ENCODE results near the gene INVS. TPM values are rescaled to one million over a fixed set of nuclear protein-coding genes. Genes with fewer than 3 reads are reported as not detected.

INVS gene
- total and polyA plus RNA-seq, 2 donors (not counting 1 experiment from before 2014, with no cell fraction given) = 13.9 to 37.0 TPM

- ChIA-PET CTCF (no interaction called here), POLR2A (no interaction called here)
- Histone ChIP-seq H4K20me1 (ENCODE audit: control insufficient read depth, insufficient read depth, low read length, poor library complexity, severe bottlenecking) (no peaks in the 10 kb centered on the region), H3K9ac (ENCODE audit: low read length) (no peak overlapping the region), H3K79me2 (ENCODE audit: control insufficient read depth, insufficient read depth, low read length) (no peaks in the 10 kb centered on the region), H3K27me3 (replicated peaks in 1 of 4; ENCODE audit: control extremely low read depth in 1 of 4, control insufficient read depth in 3 of 4, insufficient read depth in 4 of 4, low read length in 3 of 4) (no peaks in the 10 kb centered on the region), H3K9me3 (ENCODE audit: control extremely low read depth in 1 of 3, control insufficient read depth in 2 of 3, insufficient read depth in 1 of 3, low read length in 2 of 3) (peaks cover 4 to 6% (median 6%) of the 10 kb centered on the region in 3 donors), H3K27ac (ENCODE audit: low read length in 2 of 2) (no peak overlapping the region), H3K4me1 (ENCODE audit: control insufficient read depth in 2 of 2, insufficient read depth in 2 of 2, low read length in 2 of 2) (no peaks in the 10 kb centered on the region), H3K4me3 (ENCODE audit: control extremely low read depth in 1 of 5, extremely low read depth in 1 of 5, insufficient read depth in 1 of 5, low read depth in 2 of 5, low read length in 4 of 5) (no peak overlapping the region), H3K4me2 (replicated peaks; ENCODE audit: low read depth, low read length, poor library complexity, severe bottlenecking) (no peak overlapping the region), H2AFZ (ENCODE audit: insufficient read depth, low read depth, low read length, poor library complexity, severe bottlenecking) (no peak overlapping the region), H3K36me3 (replicated peaks in 1 of 2; ENCODE audit: control extremely low read depth in 1 of 2, control insufficient read depth in 1 of 2, extremely low read depth in 1 of 2, insufficient read depth in 2 of 2, low read length in 1 of 2) (peaks cover 7 to 43% of the 10 kb centered on the region in 2 experiments)
- DNase-seq (no peak), ATAC-seq (ENCODE audit: low read depth) (no peak)
- H3K4me3 Mint-ChIP-seq = no peak overlapping the region
- no peak overlapping the region for H3K27ac Mint-ChIP-seq
- no peaks in the 10 kb centered on the region for H3K27me3 Mint-ChIP-seq
- peaks cover 7% of the 10 kb centered on the region for H3K9me3 Mint-ChIP-seq (ENCODE audit: insufficient read depth)
- WGBS (ENCODE audit: insufficient coverage) = no CpG with 5 or more reads among the region's 6 CpGs
- intact Hi-C loops (cut with micrococcal nuclease) = no loop called here
- no peak for TF ChIP-seq EZH2 (IDR thresholded peaks at IDR 0.05; ENCODE audit: borderline replicate concordance, insufficient read depth, low read depth, low read length, poor library complexity, severe bottlenecking)
- TF ChIP-seq CTCF (IDR thresholded peaks at IDR 0.05) = no peak
- no peaks in the 10 kb centered on the region for H3K4me1 Mint-ChIP-seq
These were observed 187.2 kb downstream of the INVS start for GRCh38 chr9:100286257-100286656.

GRCh38 chr9:100287186-100287585 is 188.1 kb downstream of the INVS start:
- ATAC-seq (ENCODE audit: low read depth) (no peak), DNase-seq (no peak)
- Mint-ChIP-seq H3K27ac (no peak overlapping the region), H3K4me3 (no peak overlapping the region), H3K4me1 (no peaks in the 10 kb centered on the region), H3K9me3 (ENCODE audit: insufficient read depth) (peaks cover 7% of the 10 kb centered on the region), H3K27me3 (no peaks in the 10 kb centered on the region)
- H3K27me3 ChIP-seq (replicated peaks in 1 of 4; ENCODE audit: control extremely low read depth in 1 of 4, control insufficient read depth in 3 of 4, insufficient read depth in 4 of 4, low read length in 3 of 4) = no peaks in the 10 kb centered on the region
- H3K4me1 ChIP-seq (ENCODE audit: control insufficient read depth in 2 of 2, insufficient read depth in 2 of 2, low read length in 2 of 2) = no peaks in the 10 kb centered on the region
- no peaks in the 10 kb centered on the region for H3K79me2 ChIP-seq (ENCODE audit: control insufficient read depth, insufficient read depth, low read length)
- 86% methylated on average over 2 of the region's 5 CpGs for WGBS (ENCODE audit: insufficient coverage)
- H3K9ac ChIP-seq (ENCODE audit: low read length) = no peak overlapping the region
- peaks cover 11 to 51% of the 10 kb centered on the region in 2 experiments for H3K36me3 ChIP-seq (replicated peaks in 1 of 2; ENCODE audit: control extremely low read depth in 1 of 2, control insufficient read depth in 1 of 2, extremely low read depth in 1 of 2, insufficient read depth in 2 of 2, low read length in 1 of 2)
- no peak overlapping the region for H3K4me2 ChIP-seq (replicated peaks; ENCODE audit: low read depth, low read length, poor library complexity, severe bottlenecking)
- H2AFZ ChIP-seq (ENCODE audit: insufficient read depth, low read depth, low read length, poor library complexity, severe bottlenecking) = no peak overlapping the region
- H4K20me1 ChIP-seq (ENCODE audit: control insufficient read depth, insufficient read depth, low read length, poor library complexity, severe bottlenecking) = no peaks in the 10 kb centered on the region
- H3K4me3 ChIP-seq (ENCODE audit: control extremely low read depth in 1 of 5, extremely low read depth in 1 of 5, insufficient read depth in 1 of 5, low read depth in 2 of 5, low read length in 4 of 5) = no peak overlapping the region
- ChIA-PET POLR2A (no interaction called here), CTCF (no interaction called here)
- H3K9me3 ChIP-seq (ENCODE audit: control extremely low read depth in 1 of 3, control insufficient read depth in 2 of 3, insufficient read depth in 1 of 3, low read length in 2 of 3) = peaks cover 4 to 6% (median 6%) of the 10 kb centered on the region in 3 donors
- no peak overlapping the region for H3K27ac ChIP-seq (ENCODE audit: low read length in 2 of 2)
- intact Hi-C loops (cut with micrococcal nuclease) = no loop called here
- TF ChIP-seq CTCF (IDR thresholded peaks at IDR 0.05) (no peak), EZH2 (IDR thresholded peaks at IDR 0.05; ENCODE audit: borderline replicate concordance, insufficient read depth, low read depth, low read length, poor library complexity, severe bottlenecking) (no peak)
